T follicular helper cell (primary cell): ENCODE data around the gene RDH5.

Experiments used
- DNase-seq: peaks from one replicate; pipeline ENCODE4 v3.0.0-alpha.2; 2020; ENCODE audit warnings: low read depth

Gene RDH5

DNA sequence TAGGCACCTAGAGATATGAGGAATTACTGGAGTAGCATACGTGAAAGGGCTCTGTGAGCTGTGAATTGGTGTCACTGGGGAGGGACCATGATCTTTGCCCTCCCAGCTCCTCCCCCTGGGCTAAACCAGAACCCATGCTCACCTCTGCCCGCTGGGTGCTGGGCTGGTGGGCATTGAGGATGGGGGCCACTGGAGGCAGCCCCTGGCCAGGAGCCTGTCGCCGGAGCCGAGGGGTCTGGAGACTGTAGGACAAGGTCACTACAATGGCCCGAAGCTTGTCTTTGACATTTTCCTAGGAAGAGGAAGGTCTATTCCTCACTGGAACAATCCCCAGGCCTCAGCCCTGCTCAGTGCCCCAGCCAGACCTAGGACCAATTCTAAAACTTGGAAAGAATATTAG is 24.1 kb upstream of the RDH5 start:
- no peak for DNase-seq

DNA sequence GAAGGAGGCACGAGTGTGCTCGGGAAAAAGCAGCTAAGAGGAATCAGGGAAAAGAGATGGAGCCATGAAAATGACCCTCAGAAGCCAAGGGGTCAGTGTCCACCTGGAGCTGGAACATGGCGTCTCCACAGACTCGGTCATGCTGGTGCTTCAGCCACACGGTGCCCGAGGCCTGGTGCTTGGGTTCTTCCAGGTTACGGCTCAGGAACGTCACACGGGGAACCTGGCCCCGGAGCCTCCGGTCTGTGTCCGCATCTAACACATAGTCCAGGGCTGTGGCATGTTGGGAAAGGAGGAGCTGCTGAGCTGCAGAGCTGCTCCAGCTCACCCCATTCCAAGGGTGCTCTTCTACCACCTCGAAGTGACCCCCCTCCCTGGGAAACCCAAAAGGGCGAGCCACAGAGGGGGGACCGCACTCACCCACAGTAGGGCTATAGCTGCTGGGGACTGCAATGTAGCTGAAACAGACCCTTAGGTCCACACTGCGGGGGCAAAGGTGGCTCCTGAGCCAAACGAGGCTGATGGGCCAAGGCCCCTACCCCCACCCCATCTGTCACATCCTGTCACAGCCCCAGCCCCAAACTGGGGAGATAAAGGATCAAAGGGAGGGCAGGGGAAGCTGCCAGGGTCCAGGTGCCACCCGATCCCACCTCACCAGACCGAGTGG is 23.3 kb upstream of the RDH5 start:
- no peak for DNase-seq

DNA sequence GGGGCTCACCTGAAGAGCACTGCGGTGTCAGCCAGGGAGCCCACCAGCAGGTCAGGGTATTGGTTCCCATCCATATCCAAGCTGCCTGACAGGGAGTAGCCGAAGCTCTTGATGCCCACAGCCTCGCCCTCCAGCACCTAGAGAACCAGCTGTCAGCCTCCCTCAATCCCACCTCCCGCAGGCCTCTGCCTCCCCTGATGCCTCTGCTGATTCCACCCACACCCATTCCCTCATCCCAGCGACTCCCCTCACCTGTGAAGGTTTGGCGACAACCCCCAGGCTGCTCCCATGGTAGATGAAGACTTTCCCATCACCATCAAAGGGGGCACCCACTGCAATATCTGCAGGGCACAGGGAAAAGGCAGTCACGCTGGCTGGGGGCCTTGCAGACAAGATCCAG is 22.5 kb upstream of the RDH5 start:
- no peak for DNase-seq

DNA sequence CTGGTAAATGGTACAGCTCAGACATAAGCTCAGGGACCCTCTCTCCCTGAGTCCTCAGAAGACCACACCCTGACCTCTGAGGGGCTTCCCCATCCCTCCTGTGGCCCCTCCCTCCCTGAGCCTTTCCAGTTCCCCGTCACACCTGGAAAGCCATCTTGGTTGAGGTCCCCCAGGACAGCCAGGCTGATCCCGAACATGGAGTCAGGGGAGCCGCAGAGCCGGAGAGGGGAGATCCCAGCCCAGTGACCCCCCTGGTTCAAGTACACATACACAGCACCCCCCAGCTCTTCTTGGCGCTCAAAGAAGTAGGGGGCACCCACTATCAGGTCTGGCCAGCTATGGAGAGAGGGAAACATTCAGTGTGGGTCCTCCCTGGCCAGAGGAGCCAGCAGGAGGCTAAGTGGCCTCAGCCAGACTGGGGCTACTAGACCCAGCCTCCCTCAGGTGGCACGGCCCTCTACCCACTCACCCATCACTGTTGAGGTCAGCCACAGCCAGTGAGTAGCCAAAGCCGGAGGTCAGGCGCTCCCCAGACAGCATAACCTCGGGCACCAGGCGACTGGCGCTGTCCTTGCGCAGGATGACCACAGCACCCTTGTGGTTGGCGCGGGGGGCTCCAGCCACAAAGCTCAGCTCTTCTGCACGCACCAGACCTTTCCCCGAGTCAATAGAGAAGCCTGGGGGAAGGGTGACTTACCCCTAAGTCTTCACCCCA is 21.8 kb upstream of the RDH5 start:
- DNase-seq = no peak

DNA sequence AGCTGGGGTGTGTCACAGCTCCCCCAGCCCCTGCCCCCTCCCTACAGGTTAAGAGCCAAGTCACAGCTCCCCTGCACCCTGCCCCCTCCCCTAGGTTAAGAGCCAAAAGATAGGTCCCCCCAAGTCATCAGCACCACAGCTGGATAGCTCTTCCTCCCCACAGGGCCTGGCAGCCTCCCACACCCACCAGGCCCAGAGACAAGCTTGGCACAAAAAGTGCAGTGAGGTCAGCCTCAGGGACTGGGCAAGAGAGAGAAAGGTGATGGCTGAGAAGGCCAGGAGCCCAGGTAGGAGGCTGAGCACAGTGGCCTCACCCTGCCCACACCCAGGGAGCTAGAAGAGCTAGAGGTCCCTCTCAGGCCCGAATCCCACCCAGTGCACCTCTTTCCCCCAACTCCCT is 21.2 kb upstream of the RDH5 start:
- no peak for DNase-seq

DNA sequence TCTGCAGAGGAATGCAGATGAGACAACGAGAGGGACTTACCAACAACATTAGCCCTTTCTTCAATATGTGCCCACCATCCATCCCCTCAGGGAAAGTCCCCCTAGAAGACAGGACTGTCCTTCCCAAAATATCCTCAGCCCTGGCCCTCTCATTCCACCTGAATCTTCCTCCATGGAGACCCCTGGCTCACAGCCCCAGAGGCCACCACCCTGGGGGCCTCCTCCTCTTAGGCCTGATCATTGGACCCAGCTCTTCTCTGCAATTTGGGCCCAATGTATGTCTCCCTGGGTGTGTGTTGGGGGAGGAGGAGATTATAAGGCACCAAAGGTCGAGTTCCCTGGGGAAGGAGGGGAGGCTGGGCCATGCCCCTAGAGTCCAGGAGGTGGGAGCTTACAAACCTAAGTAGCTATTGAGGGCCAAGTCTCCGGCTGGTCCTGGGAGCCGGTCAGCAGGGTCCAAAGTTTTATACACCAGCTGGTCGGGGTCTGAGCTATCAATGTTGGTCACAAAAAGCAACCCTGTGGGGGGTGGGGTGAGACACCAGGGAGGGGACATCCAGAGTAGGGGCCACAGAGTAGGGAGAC is 20.6 kb upstream of the RDH5 start:
- no peak for DNase-seq

DNA sequence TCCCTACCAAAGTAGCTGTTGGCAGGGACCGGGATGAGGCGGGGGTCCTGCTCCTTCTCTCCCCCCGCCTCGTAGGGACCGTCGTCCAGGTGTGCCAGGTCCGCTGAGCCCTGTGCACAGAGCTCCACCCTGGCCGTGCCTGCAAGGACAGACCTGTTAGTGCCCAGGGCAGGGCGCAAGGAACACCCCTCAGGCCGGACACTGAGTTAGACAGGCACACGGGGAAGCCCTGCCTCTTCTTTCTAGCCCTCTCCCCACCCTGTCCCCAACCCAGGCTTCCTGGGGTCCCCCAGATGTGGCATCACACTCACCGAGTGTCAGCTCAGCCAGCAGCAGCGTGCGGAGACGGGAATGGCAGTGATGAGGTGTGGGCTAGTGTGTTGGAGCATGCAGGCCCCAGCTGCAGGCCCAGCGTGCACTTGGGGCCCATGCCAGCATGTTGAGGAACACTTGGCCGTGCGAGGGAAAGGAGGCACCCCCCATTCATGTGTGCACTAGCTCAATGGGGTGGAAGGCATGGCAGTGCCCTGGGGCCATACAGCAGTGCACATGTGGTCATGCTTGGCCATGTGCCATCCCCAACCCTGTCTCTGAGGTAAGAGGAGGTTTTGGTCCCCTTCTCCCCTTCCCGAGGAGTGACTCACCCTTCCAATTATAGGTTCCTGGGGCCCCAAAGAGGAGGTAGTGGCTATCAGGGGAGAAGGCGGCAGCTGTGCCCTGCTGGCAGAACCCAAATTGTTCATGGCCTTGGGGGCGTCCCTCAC is 19.8 kb upstream of the RDH5 start:
- no peak for DNase-seq

DNA sequence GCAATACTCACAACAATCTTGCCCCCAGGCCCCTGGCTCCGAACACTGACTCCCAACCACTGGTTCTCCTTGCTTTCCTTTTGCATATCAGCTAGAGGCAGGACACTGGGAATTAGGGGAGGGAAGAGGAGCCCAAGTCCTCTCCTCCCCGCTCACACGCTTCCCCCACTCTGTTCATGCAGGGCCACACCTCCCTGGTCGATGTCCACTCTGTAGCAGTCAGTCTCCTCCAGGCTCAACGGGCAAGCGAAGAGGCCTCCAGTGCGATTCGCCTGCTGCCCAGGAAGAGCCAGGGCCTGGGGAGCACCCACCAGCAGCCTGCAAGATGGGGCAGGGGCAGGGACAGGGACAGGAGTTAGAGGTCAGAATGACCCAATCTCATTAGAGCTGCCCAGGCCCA is 17.3 kb upstream of the RDH5 start:
- no peak for DNase-seq

DNA sequence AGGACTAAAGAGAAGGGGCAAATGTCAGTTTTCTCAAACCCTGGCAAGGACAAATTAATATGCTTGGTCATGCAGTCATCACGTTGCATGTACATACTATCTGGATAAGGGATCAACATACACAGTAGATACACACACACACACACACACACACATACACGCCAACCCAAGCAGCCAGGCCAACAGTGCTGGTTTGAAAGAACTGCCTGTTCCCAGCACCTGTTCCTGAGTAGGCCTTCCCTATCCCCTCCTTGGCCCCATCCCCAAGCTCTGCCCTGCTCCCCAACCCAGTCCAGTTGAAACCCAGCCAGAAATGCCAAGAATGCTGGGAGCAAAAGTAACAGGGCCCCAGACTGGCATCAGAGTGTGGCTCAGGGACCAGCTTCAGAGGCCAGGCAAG is 16.9 kb upstream of the RDH5 start:
- no peak for DNase-seq

DNA sequence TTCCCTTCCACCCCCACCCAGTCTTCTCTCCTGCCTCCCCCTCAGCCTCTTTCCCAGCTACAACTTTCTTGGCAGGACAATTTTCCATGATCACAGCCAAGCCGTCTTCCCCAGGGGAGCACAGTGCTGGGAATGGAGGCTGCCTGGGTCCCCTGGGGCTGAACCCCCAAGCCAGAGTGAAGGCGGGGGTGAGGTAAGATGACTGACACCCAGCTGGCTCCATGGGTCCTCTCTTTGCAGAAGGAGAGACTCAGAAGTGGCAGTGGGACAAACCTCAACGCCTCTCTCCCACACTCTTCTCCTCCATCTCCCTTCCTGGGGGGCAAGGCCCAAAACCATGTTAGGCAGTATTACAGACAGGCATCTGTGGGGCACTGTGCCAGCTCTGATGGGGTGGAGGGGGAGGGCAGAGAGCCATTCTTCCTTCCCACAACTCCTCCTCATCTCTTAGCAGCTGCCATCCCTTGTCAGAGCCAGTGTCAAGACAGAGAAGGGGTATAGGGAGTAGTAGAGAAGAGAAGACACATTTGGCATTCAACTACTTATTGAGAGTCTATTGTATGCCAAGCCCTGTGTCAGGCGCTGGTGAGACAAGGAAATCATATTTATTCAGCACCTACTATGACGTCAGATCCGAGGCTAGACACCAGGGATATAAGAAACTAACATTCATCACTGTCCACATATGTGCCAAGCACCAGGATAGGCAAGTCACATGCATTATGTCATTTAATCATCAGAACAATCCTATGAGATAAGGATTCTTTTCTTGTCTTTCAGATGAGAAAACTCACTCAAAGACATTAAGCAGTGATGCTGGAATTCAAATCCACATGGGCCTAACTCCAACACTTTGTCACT is 16.1 kb upstream of the RDH5 start:
- no peak for DNase-seq

DNA sequence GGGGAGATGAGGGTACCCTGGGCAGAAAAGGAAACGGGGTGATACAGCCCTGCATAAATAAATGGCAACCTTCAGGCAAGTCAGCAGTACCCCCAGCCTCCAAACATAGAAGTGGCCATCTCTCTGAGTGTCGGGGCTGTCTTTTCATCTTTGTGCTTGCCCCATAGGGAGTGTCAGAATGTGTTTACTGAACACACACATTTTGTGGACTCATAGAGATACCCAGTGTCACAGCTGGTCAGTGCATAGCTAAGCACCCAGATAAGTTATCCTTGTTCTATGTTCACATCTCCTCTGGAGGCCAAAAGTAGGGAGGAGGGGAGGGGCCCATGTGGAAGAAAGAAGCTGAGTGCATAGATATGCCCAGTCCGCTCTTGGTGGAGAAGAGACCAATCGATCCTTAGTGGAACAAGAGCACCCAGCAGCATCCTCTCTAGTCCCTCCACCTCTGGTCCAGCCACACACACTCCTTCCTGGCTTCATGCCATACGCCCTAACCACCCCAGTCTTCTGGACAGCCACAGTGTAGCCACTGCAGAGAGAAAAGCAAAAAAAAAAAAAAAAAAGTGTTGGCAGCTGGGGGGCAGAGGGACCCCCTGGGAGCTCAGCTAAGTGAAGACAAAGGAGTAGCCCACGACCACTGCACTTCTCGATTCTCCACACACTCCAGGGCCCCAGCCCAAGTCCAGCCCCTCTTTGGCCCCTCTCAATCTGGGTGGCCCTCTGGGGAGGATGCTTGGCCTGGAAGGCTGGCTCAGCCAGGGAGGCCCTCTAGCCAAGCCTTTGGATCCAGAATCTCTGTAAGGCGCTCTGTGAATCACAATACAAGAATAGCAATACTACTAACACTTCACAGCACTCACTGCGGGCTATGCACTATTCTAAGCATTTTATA is 15.1 kb upstream of the RDH5 start:
- no peak for DNase-seq

DNA sequence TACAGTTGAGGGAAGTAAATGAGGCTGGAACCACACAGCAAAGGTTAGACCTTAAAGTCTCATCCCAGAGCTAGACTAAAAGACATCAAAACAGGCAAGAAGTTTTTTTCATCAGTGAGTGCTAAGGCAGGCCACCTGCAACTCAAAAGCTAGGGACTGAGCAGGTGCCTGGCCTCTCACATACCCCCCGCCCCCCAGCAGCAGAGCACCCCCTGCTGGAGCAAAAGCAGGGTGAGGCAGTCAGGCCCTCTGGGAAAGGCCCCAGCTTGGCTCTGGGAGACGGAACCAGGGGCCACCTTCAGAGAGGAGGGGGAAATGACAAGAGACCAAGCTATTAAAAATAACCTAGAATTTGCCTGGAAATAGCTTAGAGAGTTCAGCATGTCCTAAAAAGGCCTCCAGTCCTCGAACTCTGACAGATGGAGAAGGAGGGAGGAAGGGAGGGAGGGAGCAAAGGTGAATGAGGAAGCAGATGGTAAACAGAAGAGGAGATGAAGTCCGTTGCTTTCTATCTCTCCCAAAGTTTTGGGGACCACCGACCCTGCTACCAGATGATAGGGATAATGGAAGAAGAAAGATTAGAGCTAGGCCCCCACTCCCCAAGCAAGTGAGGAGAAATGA is 14.3 kb upstream of the RDH5 start:
- DNase-seq = no peak

DNA sequence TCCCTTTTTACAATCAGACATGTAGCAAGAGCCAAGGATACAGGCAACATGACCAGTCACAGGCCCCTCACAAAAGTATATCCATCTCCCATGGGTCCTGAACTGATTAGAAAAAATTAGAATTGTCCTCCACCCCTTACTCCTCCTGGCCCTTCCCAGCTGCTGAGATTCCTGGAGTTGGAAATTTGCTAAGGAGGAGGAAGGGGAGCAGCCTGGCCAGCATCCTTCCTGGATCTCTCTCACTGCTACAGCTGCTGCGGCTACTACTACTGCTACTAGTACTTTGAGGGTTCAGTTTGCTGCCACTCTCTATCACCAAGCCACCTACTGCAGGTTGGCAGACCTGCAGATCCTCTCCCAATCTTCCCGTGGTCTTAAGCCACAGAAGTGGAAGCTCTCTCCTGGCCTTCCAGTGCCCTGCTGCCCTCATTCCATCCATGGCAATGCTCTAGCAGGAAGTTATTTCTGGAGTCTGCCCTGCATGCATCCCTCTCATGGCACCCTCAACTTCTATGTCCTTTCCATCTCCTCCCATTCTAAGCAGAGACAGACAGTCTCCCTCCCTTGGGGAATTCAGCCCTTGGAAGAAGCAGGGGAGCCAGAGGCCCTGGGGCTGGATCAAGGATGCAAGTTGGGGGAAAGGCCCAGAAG is 13.5 kb upstream of the RDH5 start:
- no peak for DNase-seq

DNA sequence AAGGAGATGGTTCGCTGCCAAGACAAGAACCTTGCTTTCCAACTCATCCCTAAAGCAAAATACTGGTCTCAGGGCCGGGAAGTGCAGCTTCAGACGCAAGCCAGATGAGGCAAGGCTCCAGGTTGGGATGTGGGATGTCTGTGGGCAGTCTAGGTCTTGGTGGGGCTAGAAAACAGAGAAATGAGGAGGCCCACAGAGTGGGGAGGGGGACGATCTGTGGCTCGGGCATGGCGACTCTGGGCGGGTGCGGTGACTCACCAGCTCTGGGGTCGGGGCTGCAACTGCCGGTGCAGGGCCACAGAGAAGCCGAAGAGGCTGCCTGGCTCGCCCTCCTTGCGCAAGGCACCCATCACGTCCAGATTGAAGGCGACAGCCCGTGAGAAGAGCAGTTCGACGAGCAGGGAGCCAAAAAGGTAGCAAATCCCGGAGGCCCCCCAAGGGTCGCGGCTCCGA is 12.9 kb upstream of the RDH5 start:
- no peak for DNase-seq

DNA sequence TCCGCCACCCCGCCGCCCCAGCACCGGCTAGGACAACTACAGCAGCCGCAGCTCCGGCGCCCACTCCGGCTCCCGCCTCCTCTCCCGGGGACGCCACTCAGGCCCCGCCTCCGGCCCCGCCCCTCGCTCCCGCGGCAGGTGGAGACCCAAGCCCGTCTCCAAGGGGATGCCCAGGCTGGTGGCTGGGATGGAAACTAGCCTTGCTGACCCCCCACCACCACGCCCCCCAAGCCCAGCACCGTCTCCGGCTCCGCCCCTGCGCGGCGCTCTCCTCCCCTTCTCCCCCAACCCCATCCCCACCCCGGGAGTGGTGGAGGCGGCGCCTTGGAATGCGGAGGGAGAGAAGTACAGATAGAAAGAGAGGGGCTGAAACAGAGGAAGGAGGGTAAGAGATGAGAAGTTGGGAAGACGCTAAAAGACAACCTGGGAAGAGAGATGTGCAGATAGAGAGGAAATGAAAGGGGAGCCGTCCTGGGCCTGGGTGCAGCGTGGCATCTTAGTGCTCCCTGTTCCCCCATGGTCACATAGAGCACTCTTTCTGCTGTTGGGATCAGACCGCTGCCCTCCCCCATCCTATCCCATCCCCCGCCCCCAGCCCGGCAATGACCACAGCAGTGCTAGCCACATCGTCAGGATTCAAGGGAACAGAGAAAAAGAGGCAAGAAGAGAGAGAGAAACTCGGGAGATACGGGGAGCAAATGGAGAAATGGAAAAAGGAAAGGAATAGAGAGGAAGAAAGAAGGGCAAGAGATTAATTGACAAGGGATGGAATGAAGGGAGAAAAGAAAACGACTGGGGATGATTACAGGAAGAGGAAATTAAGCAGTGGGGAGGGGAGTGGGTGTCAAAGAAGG is 12.1 kb upstream of the RDH5 start, which contains the start of gene ITGA7:
Gene ITGA7 (minus strand): TSS at position 64 of the 854 bp plus-strand sequence. CDS start 222 bp downstream, outside the sequence.
- peak; percentile 47 for DNase-seq

DNA sequence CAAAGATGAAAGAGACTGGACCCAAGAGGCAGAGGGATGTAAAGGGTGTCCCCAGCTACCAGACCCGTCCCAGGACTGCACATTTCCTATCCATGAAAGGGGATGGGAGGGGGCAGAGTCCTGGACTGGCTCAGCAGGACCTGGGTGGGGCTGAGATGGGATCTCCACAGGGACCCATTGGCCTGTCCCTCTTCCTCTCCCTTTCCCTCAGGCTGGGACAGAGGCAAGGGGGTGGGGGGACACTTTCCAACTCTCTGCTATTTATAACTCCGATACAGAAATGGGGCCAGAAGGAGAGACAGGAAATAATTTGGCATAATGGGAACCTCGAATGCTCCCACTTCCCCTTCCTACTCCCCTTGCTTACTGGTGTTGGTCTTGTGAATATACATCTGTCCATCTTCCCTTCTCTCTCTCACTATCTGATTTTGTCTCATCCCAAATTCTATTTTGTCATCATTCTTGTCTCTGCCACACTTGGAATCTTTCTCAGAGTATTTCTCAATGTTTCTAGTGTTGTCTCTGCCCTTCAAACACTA is 11.4 kb upstream of the RDH5 start:
- DNase-seq = no peak

DNA sequence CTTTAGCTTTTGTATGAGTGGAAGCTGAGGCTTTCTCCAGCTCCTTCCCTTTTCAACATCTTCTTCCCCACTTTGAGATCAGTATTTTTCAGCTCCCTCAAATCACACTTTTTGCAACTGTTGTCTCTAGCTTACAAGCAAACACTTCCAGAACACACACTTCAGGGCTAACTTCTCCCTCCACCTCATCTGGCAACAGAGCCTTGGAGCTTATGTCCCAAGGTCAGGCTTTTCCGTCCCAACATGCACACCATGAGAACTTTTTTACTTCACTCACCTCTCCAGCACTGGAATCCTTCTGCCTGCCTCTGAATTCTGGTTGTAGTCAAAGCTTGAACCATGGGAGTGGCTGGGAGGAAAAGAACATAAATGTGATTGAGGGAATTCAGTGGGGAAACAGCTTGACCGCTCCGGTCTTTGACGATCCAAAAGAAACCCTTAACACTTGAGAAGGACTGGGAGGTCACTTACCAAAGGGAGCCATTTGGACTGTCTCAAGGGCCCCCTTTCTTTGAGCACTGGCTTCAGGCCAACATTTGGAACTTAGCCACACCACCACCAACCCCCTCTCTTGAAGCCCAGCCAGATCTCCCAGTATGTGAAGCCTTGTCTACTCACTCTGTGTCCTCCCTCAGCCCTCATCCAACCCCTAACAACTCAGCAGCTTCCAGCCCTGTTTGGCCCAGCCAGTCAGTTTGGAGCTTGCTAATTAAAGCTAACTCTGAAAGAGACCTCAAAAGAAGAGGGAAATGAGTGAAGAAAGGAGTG is 8.2 kb upstream of the RDH5 start:
- DNase-seq = no peak
